GM19463 (cell line): ENCODE measurements around the gene RAB3C.

Experiments used
- ATAC-seq: cut with Tn5 transposase; IDR thresholded peaks from one replicate; pipeline ENCODE4 v1.9.1; 2021; ENCODE audit warnings: mild to moderate bottlenecking, moderate library complexity; ENCODE audit not compliant: unreplicated experiment

RAB3C gene

DNA sequence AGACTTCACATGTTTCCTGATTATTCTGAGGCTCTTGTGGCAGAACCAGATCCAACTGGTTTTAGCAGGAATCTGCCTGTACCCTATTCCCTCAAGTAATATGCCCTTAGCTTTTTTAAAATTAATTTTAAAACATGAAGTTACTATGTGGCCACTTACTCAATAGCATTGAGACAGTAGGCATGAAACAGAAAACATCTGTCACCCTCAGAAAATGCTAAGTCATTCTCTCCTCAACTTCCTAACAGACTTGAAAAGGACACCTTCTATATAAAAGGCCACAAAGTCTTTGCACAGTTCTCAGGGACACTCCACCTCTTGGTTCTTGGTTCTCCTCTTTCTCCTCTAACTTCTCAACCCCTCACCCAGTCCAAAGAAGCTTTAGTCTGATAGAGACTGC is 277.8 kb downstream of the RAB3C start:
- no peak for ATAC-seq

DNA sequence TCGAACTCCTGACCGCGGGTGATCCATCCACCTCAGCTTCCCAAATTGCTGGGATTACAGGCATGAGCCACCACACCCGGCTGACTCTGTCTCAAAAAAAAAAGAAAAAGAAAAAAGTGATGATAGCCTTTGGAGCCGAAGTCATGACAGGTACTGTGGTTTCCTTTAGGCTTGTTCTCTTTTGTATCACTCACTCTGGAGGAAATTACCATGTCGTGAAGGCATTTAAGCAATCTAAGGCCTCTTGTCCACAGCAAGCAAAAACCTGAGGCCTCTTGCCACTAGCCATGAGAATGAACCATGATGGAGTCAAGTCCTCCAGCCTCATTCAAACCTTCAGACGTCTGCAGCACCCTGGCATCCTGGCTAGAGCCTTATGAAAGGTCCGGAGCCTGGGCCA is 286.1 kb downstream of the RAB3C start:
- no peak for ATAC-seq

DNA sequence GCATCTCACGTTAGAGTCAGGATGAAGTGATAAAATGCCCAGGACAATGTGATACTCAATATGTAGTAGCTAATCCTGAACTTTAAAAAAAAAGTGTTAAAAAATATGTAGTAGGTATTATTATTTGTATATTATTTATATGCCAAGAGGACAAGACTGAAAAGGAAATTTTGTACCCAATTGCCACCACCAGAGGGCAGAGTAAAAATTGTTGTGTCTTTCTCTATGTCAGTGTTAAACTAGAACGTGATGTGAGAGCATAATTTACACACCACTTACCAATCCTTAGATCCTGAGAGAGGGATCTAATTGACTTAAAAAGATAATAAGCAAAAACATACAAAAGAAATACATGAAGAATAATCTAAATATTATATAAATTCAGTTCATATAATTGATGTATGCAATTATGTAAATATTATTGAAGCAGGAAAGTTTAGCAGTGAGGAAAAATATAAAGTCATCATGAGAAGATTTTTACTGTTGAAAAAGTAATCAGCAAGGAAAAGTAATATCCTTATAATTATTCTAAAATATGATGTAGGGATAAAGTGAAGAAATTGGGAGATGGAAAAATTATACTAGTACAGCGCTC is 288.9 kb downstream of the RAB3C start:
- no peak for ATAC-seq

DNA sequence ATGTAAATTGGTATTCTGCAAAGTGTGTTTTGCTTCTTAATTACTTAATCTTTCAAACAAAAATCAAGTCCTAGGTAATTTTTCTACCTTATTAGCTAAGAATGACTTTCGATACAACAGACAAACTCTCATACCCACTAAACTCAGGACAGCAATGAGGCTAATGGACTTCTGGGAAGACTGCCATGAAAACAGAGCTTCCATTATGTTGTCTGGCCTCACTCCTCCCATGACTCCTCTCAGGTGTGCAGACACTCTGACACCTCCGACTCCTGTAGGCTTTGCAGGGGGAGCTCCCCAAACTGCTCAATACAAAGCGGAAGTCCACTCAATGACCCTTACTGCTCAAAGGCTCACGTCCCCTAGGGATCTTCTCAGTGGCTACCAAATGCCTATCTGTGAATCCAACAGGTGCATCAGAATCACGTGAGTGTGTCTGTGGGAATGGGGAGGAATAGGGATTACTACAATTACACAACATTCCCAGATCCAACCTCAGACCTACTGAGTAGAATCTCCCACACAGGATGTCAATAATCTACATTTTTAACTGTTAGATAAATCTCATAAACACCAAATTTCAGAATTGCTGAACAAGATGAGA is 289.9 kb downstream of the RAB3C start:
- ATAC-seq: no peak

DNA sequence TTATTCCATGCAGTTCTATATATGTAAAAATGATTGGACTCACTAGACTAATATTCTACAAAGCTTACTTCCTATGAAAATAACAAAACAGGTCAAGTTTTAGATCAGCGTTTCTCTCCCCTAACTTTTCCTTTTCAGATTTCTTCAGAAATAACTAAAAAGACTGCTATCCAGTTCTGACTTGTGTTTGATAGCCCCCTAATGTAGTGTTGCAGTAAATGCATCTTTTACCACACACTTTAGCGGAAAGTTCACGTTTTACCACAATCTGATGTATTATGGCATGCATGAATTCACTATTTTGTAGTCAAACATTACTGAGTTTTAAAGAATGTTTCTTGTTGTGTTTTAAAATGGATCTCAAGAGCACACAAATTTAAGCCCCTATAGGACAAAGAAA is 292.7 kb downstream of the RAB3C start:
- ATAC-seq: no peak

DNA sequence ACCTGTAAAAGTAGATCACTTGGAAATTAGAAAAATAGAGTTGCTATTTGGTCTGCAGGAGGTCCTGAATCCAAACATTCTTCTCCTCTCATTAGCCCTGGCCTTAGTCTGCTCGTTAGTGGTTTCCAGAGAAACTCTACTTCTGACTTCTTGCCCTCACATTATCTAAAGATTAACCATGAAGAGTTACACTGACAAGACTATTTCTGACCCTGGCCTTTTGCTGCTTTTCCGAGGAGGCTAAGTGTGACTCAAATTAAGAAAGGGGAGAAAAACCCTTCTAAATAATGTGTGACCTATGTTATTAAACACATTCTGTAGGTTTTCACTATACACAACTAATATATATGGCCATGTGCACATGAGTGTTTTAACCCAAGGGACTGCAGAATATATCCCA is 302.4 kb downstream of the RAB3C start:
- peak; percentile 75 for ATAC-seq

GRCh38 chr5:58886315-58887207 is 303.7 kb downstream of the RAB3C start:
- peak; percentile 60 for ATAC-seq

DNA sequence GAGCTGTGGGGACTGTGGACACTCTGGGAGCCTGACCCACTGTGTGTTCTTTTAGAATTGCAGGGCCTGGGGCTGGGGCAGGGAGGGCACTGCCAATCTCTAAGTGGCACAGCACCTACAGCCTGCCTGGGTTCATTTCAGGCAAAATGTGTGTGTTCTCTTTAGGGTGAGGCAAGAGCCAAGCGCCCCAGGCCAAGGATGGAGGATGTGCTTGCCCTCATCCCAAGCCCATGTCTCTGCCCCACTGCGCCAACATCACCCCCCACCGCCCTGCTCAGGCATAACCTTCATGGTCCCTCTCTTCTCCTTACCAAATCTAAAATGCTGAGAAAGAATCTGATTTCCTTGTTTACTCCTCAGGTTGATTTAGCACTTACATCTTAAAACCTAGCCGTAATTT is 304.4 kb downstream of the RAB3C start:
- ATAC-seq: no peak

GRCh38 chr5:58887721-58888409 is 305.0 kb downstream of the RAB3C start:
- ATAC-seq: no peak

DNA sequence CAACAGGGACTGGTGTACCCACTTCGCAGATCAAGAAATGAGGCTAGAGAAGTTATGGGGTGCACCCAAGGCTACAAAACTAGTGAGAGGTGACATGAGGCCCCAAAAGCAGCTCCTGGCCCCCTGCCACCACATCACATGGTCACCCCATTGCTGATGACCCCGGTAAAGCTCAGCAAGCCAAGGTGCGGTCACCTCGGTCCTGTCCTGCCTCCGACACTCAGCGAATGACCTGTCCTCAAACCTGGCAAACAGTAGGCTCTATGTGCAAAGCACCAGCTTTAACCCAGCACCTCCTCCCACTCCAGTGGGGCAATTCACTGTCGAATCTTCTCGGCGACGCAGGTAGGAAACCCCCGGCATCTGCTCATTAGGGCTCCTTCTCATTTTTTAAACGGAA is 307.4 kb downstream of the RAB3C start:
- ATAC-seq: no peak

DNA sequence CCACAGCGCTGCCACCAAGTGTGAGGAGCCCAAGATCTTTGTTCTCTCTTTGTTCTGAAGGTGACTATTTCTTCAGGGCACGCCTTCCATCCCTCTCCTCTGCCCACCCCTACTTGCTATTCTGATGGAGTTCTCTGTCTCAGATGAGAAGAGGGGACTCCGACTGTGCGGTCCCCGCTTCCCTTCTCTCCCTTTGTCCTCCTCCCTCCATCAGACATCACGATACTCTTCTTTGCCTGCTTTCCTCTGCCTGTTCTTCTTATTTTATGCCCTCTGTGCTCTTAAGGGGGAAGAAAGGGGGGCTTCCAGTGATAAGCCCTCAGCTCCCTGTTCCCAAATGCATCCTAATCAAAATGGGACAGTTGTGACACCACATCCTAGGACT is 307.8 kb downstream of the RAB3C start:
- ATAC-seq: no peak

- peak; percentile 43 for ATAC-seq
These were observed 308.5 kb downstream of the RAB3C start for GRCh38 chr5:58891086-58891970.

DNA sequence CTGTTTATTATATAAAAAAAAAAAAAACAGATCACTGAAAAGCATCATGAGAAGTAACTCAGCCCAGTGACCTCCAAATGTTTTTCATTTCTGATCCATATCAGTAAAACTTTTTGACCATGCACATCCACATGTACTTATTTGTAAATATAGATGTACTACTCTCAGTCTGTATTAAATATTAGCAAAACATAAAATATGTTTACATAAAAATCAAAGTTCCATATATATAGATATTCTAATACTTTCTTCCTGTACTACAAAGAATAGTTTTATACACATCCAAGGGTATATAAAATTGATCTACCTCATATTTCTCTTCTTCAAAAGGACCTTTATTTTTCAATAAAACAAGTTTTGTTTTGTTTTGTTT is 309.1 kb downstream of the RAB3C start:
- ATAC-seq: no peak

DNA sequence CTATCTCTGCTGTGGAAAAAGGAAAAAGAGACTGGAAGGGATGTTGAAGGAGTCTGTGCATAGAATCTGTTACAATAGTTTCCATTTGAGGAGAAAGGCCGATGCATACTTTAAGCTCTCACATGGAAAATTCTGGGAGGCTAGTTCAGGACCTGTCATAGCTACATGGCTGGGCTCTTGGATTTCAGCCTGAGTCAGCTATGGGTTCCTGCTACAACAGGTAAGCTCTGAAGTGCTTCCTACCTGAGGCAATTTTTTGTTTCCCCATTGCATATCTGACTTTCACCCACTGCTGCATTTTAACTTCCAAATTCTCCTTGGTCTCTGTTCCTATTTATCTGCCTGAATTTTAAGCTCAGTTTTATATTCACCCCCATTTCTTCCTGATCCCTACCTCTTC is 310.7 kb downstream of the RAB3C start:
- ATAC-seq: no peak

DNA sequence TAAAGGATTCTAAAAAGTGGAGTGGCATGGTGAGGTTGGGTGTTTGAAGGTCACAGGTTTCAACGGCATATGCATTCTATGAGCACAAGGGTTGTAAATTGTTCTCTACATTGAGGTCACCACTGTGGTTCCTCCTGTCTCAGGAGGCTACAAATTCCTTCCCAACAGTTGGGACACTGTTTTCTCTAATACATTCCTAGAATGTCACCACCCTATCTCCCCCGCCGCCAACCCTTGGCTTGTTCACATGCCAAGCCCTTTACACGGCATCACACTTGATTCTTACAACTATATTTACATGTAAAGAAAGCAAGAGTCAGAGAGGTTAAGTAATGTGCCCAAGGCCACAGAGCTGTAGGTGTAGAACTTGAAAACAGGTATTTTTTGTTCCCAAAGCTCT is 315.1 kb downstream of the RAB3C start:
- ATAC-seq: no peak

DNA sequence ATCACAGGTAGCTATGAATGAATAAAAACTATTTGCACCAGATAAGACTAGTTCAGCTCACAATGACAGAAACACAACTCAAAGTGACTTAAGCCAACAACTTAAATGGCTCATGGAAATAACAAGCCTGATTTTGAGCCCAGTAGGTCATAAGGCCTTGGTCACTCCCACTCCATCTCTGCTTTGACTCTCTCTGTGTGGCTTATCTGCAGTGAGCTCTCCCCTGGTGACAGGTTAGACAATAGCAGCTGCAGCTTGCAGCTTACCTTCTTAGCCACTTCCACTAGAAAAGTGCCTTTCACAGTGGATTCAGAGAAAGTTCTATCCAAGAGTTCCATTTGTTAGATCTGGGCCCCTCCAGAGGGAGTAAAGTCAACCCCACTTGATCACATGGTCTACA is 315.7 kb downstream of the RAB3C start:
- ATAC-seq: no peak

DNA sequence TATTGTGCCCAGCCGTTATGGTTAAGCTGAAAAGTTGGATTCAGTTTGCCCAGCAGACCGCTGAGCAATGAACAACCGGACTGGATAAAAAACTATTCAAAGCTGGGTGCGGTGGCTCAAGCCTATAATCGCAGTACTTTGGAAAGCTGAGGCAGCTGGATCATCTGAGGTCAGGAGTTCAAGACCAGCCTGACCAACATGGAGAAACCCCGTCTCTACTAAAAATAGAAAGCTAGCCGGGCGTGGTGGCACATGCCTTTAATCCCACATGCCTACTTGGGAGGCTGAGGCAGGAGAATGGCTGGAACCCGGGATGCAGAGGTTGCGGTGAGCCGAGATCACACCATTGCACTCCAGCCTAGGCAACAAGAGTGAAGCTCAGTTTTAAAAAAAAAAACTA is 318.4 kb downstream of the RAB3C start:
- no peak for ATAC-seq

DNA sequence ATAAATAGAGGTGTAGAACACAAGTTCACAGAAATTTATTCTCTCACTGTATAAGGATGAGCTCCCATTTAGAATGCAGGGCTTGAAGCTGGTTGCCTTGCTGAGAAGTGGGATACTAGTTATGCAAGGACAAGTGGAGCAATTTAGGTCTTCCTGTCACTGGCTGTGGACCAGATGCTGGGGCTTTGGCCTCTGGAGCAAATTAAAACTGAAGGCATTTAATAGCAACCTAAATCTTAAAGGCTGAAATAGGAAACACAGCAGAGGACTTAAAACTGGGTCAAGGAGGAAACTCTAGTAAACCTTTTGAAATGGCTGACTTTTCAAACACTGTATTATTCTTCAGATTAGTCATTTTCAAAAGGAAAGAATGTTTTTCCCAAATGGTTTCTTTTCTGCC is 319.4 kb downstream of the RAB3C start:
- ATAC-seq: no peak

DNA sequence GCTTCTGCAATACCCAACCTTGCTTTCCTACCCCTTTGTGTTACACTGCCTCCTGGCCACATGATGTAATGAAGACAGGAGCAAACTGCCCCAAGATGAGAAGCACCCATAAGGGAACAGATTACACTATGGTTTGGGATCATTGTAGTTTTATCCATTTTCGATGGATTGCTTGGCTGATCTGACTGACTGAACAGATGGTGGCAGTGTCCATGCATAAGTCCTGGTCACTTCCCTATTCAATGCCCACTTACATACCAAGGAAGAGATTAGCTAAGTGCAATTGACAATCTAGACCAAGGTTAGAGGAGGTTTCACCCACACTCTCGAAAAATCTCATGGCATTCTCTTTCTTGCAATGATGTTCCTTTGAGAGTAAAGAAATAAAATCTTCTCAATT is 319.9 kb downstream of the RAB3C start:
- ATAC-seq: no peak

DNA sequence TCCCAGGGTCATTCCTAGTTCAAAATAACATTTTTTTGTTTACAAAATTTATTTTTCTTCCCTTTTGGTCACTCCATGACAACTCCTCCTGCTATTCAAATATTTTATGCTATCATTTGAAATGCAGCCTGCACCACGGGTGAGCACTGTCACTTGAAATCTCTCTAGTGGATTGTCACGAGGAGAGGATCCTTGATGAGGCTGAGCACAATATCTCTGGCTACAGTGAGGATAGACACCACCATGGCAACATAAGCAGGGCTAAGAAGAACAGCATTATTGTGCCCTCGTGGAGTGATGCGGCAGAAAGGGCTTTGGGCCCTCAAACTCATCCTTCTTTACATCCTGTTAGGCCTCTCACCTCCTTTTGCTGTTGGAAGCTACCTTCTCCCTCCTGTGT is 321.9 kb downstream of the RAB3C start:
- no peak for ATAC-seq

- no peak for ATAC-seq
These were observed 323.1 kb downstream of the RAB3C start for GRCh38 chr5:58905944-58906343.
